WTC11 (cell line): ENCODE data around the gene RIN1. TPM values are rescaled to one million over a fixed set of nuclear protein-coding genes. Genes with fewer than 3 reads are reported as not detected.
A peak's percentile ranks its signal among the peaks of the same experiment; 100 is the strongest.

Experiments
- ATAC-seq: fragments of 200-7000 bp; cut with Tn5 transposase; 2 replicates; pipeline ENCODE4 v1.10.0; 2021; ENCODE audit warnings: mild to moderate bottlenecking, moderate library complexity
- CTCF ChIA-PET: fragments of 300-600 bp; sonication (Branson Sonifier 250); formaldehyde crosslinking; loops from one replicate; lab custom pipeline; 2021; ENCODE audit warnings: antibody characterized with exemption; lab: Charles Lee
- POLR2A ChIA-PET: fragments of 350-600 bp; sonication (Branson Sonifier 250); formaldehyde crosslinking; loops from one replicate; lab custom pipeline; 2021; ENCODE audit warnings: antibody characterized with exemption; lab: Charles Lee
- DNase-seq: peaks from one replicate; pipeline ENCODE4 v3.0.0; 2021; ENCODE audit warnings: low spot score
- H3K27ac Mint-ChIP-seq: 2 replicates; pipeline ENCODE4 v1.8.0; 2021; ENCODE audit warnings: mixed read lengths
- H3K27me3 Mint-ChIP-seq: 2 replicates; pipeline ENCODE4 v1.8.0; 2021; ENCODE audit warnings: low read depth, mild to moderate bottlenecking, moderate library complexity, mixed read lengths
- H3K36me3 Mint-ChIP-seq: 2 replicates; pipeline ENCODE4 v1.8.0; 2021; ENCODE audit warnings: mixed read lengths
- H3K4me1 Mint-ChIP-seq: 2 replicates; pipeline ENCODE4 v1.8.0; 2022; ENCODE audit warnings: mixed read lengths
- H3K4me3 Mint-ChIP-seq: 2 replicates; pipeline ENCODE4 v1.8.0; 2021; ENCODE audit warnings: mild to moderate bottlenecking, moderate library complexity, mixed read lengths
- H3K9me3 Mint-ChIP-seq: 2 replicates; pipeline ENCODE4 v1.8.0; 2021; ENCODE audit warnings: mixed read lengths
- CBFB ChIP-seq: sonication (generic); formaldehyde crosslinking; IDR thresholded peaks from 2 replicates; pipeline ENCODE4 v1.8.1; 2022; ENCODE audit warnings: mild to moderate bottlenecking, low read depth, missing genetic modification reagents
- EMX1 ChIP-seq: fragments of 250-450 bp; sonication (Bioruptor Pico); IDR thresholded peaks from 2 replicates; pipeline ENCODE4 v1.8.0; 2021; ENCODE audit warnings: mild to moderate bottlenecking
- ETV6 ChIP-seq: sonication (generic); formaldehyde crosslinking; IDR thresholded peaks from 2 replicates; pipeline ENCODE4 v1.8.1; 2022; ENCODE audit warnings: mild to moderate bottlenecking, missing genetic modification reagents
- FOXP1 ChIP-seq: sonication (generic); formaldehyde crosslinking; IDR thresholded peaks from 2 replicates; pipeline ENCODE4 v1.8.0; 2022; ENCODE audit warnings: missing genetic modification reagents, mild to moderate bottlenecking, moderate library complexity, borderline replicate concordance
- GRHL2 ChIP-seq: fragments of 250-450 bp; sonication (Bioruptor Pico); IDR thresholded peaks from 2 replicates; pipeline ENCODE4 v1.8.0; 2022; ENCODE audit warnings: mild to moderate bottlenecking, moderate library complexity; ENCODE audit not compliant: insufficient replicate concordance, severe bottlenecking
- HMGA2 ChIP-seq: fragments of 250-450 bp; sonication (Bioruptor Pico); IDR thresholded peaks from 2 replicates; pipeline ENCODE4 v1.4.0; 2021; ENCODE audit warnings: mild to moderate bottlenecking, moderate library complexity
- JAZF1 ChIP-seq: fragments of 250-450 bp; sonication (Bioruptor Pico); IDR thresholded peaks from 2 replicates; pipeline ENCODE4 v1.9.0; 2021; ENCODE audit warnings: moderate library complexity, mild to moderate bottlenecking, inconsistent platforms
- NR1H2 ChIP-seq: sonication (generic); formaldehyde crosslinking; IDR thresholded peaks from 2 replicates; pipeline ENCODE4 v1.9.0; 2021; ENCODE audit warnings: mild to moderate bottlenecking, moderate library complexity, missing genetic modification reagents
- RORB ChIP-seq: fragments of 250-450 bp; sonication (Bioruptor Pico); IDR thresholded peaks from 2 replicates; pipeline ENCODE4 v1.9.0; 2021; ENCODE audit warnings: mild to moderate bottlenecking
- SMAD3 ChIP-seq: sonication (generic); formaldehyde crosslinking; IDR thresholded peaks from 2 replicates; pipeline ENCODE4 v1.8.0; 2022; ENCODE audit warnings: missing genetic modification reagents, mild to moderate bottlenecking, borderline replicate concordance
- SP1 ChIP-seq: sonication (generic); formaldehyde crosslinking; conservative IDR thresholded peaks from 2 replicates; pipeline ENCODE4 v1.8.1; 2022; ENCODE audit warnings: missing genetic modification reagents
- ZBTB21 ChIP-seq: sonication (generic); formaldehyde crosslinking; IDR thresholded peaks from 2 replicates; pipeline ENCODE4 v1.8.1; 2023; ENCODE audit warnings: mild to moderate bottlenecking, missing genetic modification reagents, borderline replicate concordance
- ZNF671 ChIP-seq: fragments of 250-450 bp; sonication (Bioruptor Pico); IDR thresholded peaks from 2 replicates; pipeline ENCODE4 v1.8.0; 2021; ENCODE audit warnings: mild to moderate bottlenecking
- total RNA-seq: library from RNA; stranded (reverse); gene quantifications from 3 replicates; pipeline ENCODE4 v1.2.3, GENCODE V29; 2021
- TF ChIP-seq, protein P1 (sequence below): sonication (generic); formaldehyde crosslinking; IDR thresholded peaks from 2 replicates; pipeline ENCODE4 v1.8.0; 2022; ENCODE audit warnings: mild to moderate bottlenecking, missing genetic modification reagents
- TF ChIP-seq, protein P2 (sequence below): sonication (generic); formaldehyde crosslinking; IDR thresholded peaks from 2 replicates; pipeline ENCODE4 v1.8.1; 2022; ENCODE audit warnings: low read depth, mild to moderate bottlenecking, moderate library complexity, missing genetic modification reagents, borderline replicate concordance
- TF ChIP-seq, protein P3 (sequence below): sonication (generic); formaldehyde crosslinking; IDR thresholded peaks from 2 replicates; pipeline ENCODE4 v1.8.1; 2022; ENCODE audit warnings: missing genetic modification reagents, borderline replicate concordance
- TF ChIP-seq, protein P4 (sequence below): sonication (generic); formaldehyde crosslinking; IDR thresholded peaks from 2 replicates; pipeline ENCODE4 v1.8.1; 2023; ENCODE audit warnings: mild to moderate bottlenecking, moderate library complexity, missing genetic modification reagents
- TF ChIP-seq, protein P5 (sequence below): sonication (generic); formaldehyde crosslinking; IDR thresholded peaks from 2 replicates; pipeline ENCODE4 v1.8.1; 2022; ENCODE audit warnings: mild to moderate bottlenecking, missing genetic modification reagents, moderate library complexity, borderline replicate concordance
- TF ChIP-seq, protein P6 (sequence below): sonication (generic); formaldehyde crosslinking; conservative IDR thresholded peaks from 2 replicates; pipeline ENCODE4 v1.8.1; 2022; ENCODE audit warnings: mild to moderate bottlenecking, missing genetic modification reagents

The RIN1 gene
- total RNA-seq, 1 experiment from 2014 or later: 5.0 TPM

GRCh38 chr11:66343176-66343575 is 6.9 kb upstream of the RIN1 start:
- ATAC-seq (no peak), DNase-seq (no peak)
- Mint-ChIP-seq H3K27ac (no peak overlapping the region; the same call in 1 of the 2 replicates), H3K36me3 (peaks cover 10% of the 10 kb centered on the region), H3K4me3 (peak overlapping the region; percentile 96), H3K4me1 (peaks cover 22% of the 10 kb centered on the region), H3K9me3 (no peaks in the 10 kb centered on the region), H3K27me3 (peaks cover 4% of the 10 kb centered on the region; the same call in 1 of the 2 replicates)
- TF ChIP-seq EMX1 (CRISPR knock-in tag): no peak
- TF ChIP-seq ETV6 (CRISPR knock-in tag): no peak
- TF ChIP-seq, protein P1, sequence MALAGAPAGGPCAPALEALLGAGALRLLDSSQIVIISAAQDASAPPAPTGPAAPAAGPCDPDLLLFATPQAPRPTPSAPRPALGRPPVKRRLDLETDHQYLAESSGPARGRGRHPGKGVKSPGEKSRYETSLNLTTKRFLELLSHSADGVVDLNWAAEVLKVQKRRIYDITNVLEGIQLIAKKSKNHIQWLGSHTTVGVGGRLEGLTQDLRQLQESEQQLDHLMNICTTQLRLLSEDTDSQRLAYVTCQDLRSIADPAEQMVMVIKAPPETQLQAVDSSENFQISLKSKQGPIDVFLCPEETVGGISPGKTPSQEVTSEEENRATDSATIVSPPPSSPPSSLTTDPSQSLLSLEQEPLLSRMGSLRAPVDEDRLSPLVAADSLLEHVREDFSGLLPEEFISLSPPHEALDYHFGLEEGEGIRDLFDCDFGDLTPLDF (CRISPR knock-in tag): no peak
- TF ChIP-seq, protein P2, sequence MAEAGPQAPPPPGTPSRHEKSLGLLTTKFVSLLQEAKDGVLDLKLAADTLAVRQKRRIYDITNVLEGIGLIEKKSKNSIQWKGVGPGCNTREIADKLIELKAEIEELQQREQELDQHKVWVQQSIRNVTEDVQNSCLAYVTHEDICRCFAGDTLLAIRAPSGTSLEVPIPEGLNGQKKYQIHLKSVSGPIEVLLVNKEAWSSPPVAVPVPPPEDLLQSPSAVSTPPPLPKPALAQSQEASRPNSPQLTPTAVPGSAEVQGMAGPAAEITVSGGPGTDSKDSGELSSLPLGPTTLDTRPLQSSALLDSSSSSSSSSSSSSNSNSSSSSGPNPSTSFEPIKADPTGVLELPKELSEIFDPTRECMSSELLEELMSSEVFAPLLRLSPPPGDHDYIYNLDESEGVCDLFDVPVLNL (CRISPR knock-in tag): no peak
- no peak for TF ChIP-seq HMGA2 (CRISPR knock-in tag)
- TF ChIP-seq GRHL2 (CRISPR knock-in tag): no peak
- no peak for TF ChIP-seq CBFB (CRISPR knock-in tag)
- no peak for TF ChIP-seq SMAD3 (CRISPR knock-in tag)
- no peak for TF ChIP-seq NR1H2 (CRISPR knock-in tag)
- TF ChIP-seq, protein P3, sequence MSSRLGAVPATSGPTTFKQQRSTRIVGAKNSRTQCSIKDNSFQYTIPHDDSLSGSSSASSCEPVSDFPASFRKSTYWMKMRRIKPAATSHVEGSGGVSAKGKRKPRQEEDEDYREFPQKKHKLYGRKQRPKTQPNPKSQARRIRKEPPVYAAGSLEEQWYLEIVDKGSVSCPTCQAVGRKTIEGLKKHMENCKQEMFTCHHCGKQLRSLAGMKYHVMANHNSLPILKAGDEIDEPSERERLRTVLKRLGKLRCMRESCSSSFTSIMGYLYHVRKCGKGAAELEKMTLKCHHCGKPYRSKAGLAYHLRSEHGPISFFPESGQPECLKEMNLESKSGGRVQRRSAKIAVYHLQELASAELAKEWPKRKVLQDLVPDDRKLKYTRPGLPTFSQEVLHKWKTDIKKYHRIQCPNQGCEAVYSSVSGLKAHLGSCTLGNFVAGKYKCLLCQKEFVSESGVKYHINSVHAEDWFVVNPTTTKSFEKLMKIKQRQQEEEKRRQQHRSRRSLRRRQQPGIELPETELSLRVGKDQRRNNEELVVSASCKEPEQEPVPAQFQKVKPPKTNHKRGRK (CRISPR knock-in tag): no peak
- no peak for TF ChIP-seq RORB (CRISPR knock-in tag)
- TF ChIP-seq ZNF671 (CRISPR knock-in tag): no peak
- no peak for TF ChIP-seq SP1 (CRISPR knock-in tag)
- TF ChIP-seq, protein P4, sequence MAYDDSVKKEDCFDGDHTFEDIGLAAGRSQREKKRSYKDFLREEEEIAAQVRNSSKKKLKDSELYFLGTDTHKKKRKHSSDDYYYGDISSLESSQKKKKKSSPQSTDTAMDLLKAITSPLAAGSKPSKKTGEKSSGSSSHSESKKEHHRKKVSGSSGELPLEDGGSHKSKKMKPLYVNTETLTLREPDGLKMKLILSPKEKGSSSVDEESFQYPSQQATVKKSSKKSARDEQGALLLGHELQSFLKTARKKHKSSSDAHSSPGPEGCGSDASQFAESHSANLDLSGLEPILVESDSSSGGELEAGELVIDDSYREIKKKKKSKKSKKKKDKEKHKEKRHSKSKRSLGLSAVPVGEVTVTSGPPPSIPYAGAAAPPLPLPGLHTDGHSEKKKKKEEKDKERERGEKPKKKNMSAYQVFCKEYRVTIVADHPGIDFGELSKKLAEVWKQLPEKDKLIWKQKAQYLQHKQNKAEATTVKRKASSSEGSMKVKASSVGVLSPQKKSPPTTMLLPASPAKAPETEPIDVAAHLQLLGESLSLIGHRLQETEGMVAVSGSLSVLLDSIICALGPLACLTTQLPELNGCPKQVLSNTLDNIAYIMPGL (CRISPR knock-in tag): no peak
- TF ChIP-seq, protein P5, sequence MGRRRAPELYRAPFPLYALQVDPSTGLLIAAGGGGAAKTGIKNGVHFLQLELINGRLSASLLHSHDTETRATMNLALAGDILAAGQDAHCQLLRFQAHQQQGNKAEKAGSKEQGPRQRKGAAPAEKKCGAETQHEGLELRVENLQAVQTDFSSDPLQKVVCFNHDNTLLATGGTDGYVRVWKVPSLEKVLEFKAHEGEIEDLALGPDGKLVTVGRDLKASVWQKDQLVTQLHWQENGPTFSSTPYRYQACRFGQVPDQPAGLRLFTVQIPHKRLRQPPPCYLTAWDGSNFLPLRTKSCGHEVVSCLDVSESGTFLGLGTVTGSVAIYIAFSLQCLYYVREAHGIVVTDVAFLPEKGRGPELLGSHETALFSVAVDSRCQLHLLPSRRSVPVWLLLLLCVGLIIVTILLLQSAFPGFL: no peak
- TF ChIP-seq JAZF1 (CRISPR knock-in tag): no peak
- TF ChIP-seq ZBTB21 (CRISPR knock-in tag): no peak
- TF ChIP-seq FOXP1 (CRISPR knock-in tag): no peak
- TF ChIP-seq, protein P6, sequence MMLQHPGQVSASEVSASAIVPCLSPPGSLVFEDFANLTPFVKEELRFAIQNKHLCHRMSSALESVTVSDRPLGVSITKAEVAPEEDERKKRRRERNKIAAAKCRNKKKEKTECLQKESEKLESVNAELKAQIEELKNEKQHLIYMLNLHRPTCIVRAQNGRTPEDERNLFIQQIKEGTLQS (CRISPR knock-in tag): no peak
- CTCF ChIA-PET: interaction anchor here (2.9 kb wide), 1 partner anchor 30 kb away, joined by 20 read pairs; no protein-coding TSS in a partner anchor
- POLR2A ChIA-PET: no interaction called here
